Omental fat pad (tissue), 4 donors: ENCODE measurements around the gene B4GALT5. TPM values are rescaled to one million over a fixed set of nuclear protein-coding genes. Genes with fewer than 3 reads are reported as not detected.

ENCODE experiments used
- ATAC-seq: fragments of 150-250 bp; one replicate; pipeline ENCODE4 v1.9.1; 2016; ENCODE audit warnings: mild to moderate bottlenecking, moderate library complexity; ENCODE audit not compliant: low FRiP score
- DNase-seq: peaks from one replicate; pipeline ENCODE4 v3.0.0-alpha.2; 2019; ENCODE audit warnings: low spot score
- total RNA-seq, 4 donors: library from RNA; depleted of rRNA; stranded (reverse); fragments of >200 nt; gene quantifications; one replicate each; pipeline ENCODE4 v1.1.0, GENCODE V29; 2016
- TF ChIP-seq, protein P1 (sequence below), 3 donors: fragments of 450-650 bp; IDR thresholded peaks; one replicate each; pipeline ENCODE4 v1.5.1; 2016 to 2017; ENCODE audit warnings: antibody characterized with exemption in 3 of 3, mild to moderate bottlenecking in 3 of 3, moderate library complexity in 2 of 3

B4GALT5 gene
- total RNA-seq, 4 donors from 2014 or later, result 27.0 to 93.1 (median 31.3) TPM

DNA sequence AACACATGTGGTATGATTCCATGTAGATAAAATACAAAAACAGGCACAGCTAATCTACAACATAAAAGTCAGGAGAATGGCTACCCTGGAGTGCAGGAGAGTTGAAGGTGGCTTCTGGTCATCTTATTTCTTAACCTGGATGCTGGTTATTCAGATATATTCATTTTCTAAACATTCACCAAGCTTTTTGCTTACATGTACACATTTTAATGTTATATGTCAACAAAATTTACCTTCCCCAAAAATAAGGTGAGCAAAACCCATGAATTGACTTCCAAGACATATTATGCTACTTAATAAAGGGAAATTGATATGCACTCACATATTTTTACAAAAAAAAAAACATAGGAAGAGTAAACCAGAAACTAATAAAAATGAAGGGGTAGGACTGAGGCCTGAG lies 50.6 kb downstream of the B4GALT5 start:
- TF ChIP-seq, protein P1, sequence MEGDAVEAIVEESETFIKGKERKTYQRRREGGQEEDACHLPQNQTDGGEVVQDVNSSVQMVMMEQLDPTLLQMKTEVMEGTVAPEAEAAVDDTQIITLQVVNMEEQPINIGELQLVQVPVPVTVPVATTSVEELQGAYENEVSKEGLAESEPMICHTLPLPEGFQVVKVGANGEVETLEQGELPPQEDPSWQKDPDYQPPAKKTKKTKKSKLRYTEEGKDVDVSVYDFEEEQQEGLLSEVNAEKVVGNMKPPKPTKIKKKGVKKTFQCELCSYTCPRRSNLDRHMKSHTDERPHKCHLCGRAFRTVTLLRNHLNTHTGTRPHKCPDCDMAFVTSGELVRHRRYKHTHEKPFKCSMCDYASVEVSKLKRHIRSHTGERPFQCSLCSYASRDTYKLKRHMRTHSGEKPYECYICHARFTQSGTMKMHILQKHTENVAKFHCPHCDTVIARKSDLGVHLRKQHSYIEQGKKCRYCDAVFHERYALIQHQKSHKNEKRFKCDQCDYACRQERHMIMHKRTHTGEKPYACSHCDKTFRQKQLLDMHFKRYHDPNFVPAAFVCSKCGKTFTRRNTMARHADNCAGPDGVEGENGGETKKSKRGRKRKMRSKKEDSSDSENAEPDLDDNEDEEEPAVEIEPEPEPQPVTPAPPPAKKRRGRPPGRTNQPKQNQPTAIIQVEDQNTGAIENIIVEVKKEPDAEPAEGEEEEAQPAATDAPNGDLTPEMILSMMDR (IDR thresholded peaks at IDR 0.05), result no peak
- no peak for DNase-seq
- ATAC-seq, result no peak

DNA sequence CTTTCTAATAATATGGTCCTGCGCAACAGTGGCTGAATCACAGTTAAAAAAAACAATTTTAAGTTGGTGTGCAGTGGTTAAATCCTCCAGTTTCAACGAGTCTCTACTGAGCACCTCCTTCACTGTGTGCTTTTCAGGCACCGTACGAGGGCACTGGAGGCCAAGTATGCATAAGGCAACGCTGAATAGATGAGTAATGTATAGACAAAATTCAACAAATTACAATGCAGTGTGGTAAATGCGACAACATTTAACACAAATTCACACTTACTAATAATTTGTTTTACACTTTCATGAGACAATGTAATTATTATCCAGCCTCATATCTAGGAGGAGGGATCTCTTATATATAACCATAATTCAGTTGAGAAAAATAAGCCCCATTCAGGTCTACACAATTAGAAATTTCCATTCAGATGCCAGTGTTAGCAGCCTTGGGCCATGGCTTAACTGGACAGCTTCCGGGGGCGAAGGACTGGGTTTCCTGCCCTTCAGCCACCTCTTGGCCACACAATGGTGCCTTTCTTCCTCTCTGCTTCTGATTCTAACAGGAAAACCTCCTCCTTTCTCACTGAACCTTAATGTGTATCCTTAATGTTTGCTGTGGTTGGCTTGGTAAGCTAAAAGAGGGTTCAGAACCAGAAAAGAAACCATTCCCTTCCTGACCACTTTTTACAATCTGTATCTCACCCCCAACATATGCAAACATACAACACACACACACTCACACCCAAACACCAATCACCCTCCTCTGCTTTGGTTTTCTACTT lies 51.9 kb downstream of the B4GALT5 start:
- no peak for DNase-seq
- ATAC-seq, result no peak
- TF ChIP-seq, protein P1 (IDR thresholded peaks at IDR 0.05), result no peak

DNA sequence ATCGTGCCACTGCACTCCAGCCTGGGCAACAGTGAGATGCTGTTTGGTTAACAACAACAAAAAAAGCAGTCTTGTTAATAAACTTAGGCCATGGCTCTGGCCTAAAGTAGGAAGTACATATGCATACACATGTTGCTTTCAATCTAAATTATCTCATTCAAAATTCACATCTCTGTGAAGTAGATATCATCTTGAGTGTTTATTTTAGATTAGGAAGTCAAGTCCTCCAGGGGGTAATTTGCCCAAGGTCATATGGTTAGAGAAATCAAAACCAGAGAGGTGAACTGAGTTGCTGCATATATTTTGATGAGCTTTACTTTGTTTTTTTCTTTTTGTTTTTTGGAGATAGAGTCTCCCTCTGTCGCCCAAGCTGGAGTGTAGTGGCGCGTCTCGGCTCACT lies 52.8 kb downstream of the B4GALT5 start:
- no peak for DNase-seq
- TF ChIP-seq, protein P1 (IDR thresholded peaks at IDR 0.05), result no peak
- no peak for ATAC-seq

DNA sequence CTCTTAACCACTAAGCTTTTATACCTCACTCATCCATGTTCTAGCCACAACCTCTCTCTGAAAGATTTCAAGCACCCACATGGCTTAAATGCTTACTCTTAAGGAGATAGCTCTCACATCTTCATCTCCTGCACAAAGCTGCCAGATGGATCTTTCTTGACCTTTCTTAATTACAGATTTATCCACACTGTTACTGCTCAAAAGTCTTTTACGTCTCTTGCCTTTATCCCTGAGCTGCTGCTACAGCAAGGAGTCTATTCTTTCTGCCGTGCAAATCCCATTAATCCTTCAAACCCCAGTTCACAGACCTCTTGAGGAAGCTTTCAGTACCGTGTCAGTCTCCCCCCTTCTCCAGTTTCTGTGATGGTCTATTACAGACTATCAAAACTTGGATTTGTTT lies 54.6 kb downstream of the B4GALT5 start:
- TF ChIP-seq, protein P1 (IDR thresholded peaks at IDR 0.05), result no peak
- DNase-seq (no peak), ATAC-seq (no peak)

DNA sequence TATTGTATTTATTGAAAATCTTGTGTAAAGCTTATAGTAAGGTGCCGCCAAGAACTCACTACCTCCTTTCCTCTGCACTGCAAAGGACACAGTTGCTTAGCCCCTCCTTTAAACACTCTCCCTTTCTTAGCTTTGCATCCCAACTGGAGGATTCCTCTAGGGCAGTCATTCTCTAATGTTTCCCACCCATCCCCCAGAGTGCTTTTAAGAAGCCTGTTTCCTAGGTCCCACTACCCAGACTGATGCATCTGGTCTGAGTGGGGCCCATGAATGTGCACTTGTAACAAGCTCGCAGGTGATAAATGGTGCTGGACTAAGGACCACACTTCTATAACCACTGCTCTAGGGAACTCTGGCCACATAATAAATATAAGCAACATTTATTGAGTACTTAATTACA lies 55.2 kb downstream of the B4GALT5 start:
- no peak for DNase-seq
- ATAC-seq, result no peak
- TF ChIP-seq, protein P1 (IDR thresholded peaks at IDR 0.05), result no peak

DNA sequence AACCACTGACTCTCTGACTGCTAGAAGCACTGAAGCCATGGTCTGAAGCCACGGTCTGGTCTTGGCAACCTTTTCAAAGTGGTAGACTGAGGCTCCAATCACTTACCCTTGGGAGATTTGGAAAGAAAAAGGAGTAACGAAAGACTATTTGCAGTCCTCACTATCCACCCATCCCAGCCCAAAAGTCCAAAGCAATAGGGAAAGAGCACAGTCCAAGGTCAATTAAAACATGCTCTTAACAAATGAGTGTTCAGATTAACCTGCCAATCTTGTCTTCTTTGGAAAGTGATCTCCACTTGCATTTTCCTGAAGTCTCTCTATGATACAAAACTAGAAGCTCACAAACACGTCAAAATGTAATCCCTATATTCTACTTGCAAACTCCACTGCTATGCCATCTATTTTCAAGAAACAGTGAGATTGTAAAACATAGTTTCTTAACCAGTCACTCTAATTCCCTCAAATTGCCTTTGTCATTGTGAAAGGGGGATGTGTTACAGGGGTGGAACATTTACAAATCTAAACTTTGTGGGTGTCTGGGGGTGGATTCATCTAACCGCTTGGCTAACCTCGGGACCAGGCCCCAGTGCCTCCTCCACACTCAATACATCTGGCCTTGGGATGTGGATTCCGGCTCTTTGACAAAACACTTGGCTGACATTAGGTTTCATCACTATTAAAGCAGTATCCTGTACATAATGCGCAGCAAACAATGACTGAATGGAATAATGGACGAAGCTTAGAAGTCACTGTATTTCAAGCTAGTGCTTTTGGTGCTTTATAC lies 56.4 kb downstream of the B4GALT5 start:
- ATAC-seq (peak; percentile 39), DNase-seq (no peak)
- TF ChIP-seq, protein P1 (IDR thresholded peaks at IDR 0.05), result no peak
